ENCODE results near the gene FAM193B.

The FAM193B gene

DNA sequence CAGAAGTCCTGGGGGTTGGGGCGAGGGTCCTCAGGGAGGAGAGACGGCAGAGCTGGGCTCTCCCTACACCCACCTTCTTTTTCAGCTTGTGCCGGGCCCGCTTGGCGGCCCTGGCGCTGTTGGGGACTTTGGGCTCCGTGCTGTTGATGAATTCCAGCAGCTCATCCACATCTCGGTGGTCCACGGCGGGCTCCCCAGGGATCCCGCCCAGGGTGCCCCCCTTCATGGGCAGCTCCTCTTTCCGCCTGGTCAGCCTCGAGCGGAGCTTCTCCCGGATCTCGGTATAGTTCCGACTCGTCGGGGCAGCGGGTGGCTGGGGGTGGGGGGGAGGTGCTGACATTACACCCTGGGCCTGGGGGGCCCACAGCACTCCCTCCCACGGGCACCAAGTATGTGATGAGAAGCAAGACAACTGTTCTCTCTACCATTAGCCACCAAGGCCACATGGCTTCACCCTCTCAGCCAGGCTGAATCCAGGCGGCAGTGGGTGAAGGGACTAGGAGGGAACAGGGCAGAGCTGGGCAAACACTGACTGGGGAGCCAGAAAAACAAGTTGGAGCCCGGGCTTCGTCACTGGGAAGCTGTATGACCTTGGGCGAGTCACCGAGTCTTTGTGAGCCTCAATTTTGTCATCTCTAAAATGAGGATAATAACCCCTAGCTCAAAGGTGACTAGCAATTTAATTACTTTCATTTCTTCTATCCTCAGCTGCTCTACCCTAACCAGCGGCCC, 23.0 kb downstream of the FAM193B start:
- DNase-seq (ENCODE audit: extremely low spot score): no peak
- ChIA-PET POLR2A (interaction anchor here (1.4 to 1.9 kb wide), 2 partner anchors 15 to 68 kb away, joined by 4 to 6 read pairs; partner anchors contain the start of gene B4GALT7), CTCF (no interaction called here)
- TF ChIP-seq LEF1 (IDR thresholded peaks at IDR 0.05; ENCODE audit: borderline replicate concordance): no peak
- no peak for TF ChIP-seq FOXK2 (IDR thresholded peaks at IDR 0.05)
- TF ChIP-seq HDGF (IDR thresholded peaks at IDR 0.05; ENCODE audit: borderline replicate concordance): no peak
- no peak for TF ChIP-seq CTBP1 (IDR thresholded peaks at IDR 0.05; ENCODE audit: borderline replicate concordance)

DNA sequence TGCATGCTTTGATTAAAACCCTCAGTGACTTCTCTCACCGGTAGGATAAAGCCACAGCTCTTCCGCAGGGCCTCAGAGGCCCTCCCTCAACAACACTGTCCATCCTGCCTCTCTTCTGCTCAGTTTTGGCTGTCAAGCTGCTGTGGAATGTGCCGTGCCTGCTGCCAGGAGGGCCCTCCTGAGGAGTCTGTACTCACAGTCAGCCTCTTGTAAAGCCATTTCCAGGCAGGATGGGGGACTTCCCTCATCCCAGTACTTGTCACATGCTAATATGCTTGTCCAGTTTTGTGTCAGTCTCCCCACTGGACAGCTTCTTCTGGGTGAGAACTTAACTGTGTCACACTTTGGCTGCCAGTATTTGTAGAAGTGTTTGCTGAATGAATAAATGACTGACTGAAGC, 23.7 kb downstream of the FAM193B start:
- DNase-seq (ENCODE audit: extremely low spot score): no peak
- POLR2A ChIA-PET: interaction anchor here (1.4 to 1.9 kb wide), 2 partner anchors 15 to 69 kb away, joined by 4 to 6 read pairs; partner anchors contain the start of gene B4GALT7
- CTCF ChIA-PET: no interaction called here
- TF ChIP-seq L3MBTL2 (conservative IDR thresholded peaks at IDR 0.05) (no peak), BHLHE40 (IDR thresholded peaks at IDR 0.05; ENCODE audit: borderline replicate concordance) (no peak), CTBP1 (IDR thresholded peaks at IDR 0.05; ENCODE audit: borderline replicate concordance) (no peak), HDGF (IDR thresholded peaks at IDR 0.05; ENCODE audit: borderline replicate concordance) (no peak), SP1 (IDR thresholded peaks at IDR 0.05) (no peak), NFRKB (IDR thresholded peaks at IDR 0.05) (no peak), ARNT (IDR thresholded peaks at IDR 0.05) (no peak), LEF1 (IDR thresholded peaks at IDR 0.05; ENCODE audit: borderline replicate concordance) (no peak), ELF4 (IDR thresholded peaks at IDR 0.05) (no peak), ZNF384 (IDR thresholded peaks at IDR 0.05) (no peak), SUZ12 (IDR thresholded peaks at IDR 0.05) (no peak)

DNA sequence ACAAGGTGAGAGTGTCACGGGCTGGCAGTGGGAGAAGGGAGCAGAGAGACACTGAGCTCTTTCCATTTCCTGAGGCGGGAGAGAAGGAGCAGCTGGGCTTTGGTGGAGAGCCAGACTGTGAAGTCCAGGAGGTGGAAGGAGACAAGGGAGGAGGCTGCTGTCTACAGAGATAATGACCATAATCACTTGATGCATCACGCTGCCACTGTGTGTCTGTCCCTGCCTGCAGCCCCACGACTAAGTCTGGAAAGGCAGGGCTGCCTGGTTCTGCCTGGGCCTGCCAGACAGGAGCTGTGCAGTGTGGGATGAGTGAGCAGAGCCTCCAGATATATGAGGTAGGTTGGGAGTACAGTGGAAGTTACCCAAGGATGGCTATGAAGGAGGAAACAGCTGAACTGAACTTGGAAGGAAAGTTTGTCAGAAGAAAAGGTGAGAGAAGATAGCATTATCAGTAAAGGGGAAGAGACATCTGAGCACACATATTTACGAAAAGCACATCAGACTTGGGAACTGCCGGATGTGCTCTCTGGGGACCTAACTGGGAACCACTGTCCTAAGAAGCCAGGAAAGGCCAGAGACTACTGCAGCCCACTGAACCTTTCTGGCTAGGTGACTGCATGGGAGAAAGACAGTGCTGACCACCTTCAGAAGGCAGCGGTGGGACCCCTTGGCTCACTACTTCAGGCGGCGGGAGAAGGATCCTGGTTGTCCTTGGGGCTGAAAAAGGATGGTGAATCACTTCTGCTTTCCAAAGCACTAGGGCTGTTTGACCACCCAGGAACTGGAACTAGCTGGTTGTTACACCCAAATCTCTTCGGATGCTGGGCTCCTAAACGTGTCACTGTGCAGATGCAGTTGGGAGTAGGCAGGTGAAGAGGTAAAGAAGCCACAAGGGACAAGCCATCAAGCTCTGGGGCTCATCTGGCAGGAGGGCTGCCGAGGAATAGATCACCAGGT, 24.8 kb downstream of the FAM193B start:
- POLR2A ChIA-PET: interaction anchor here (1.4 to 1.9 kb wide), 2 partner anchors 17 to 70 kb away, joined by 4 to 6 read pairs; partner anchors contain the start of gene B4GALT7
- CTCF ChIA-PET: interaction anchor here (0.6 kb wide), 1 partner anchor 147 kb away, joined by 3 read pairs; no protein-coding TSS in a partner anchor
- DNase-seq (ENCODE audit: extremely low spot score): no peak
- TF ChIP-seq CTBP1 (IDR thresholded peaks at IDR 0.05; ENCODE audit: borderline replicate concordance): no peak
- TF ChIP-seq, protein P1, sequence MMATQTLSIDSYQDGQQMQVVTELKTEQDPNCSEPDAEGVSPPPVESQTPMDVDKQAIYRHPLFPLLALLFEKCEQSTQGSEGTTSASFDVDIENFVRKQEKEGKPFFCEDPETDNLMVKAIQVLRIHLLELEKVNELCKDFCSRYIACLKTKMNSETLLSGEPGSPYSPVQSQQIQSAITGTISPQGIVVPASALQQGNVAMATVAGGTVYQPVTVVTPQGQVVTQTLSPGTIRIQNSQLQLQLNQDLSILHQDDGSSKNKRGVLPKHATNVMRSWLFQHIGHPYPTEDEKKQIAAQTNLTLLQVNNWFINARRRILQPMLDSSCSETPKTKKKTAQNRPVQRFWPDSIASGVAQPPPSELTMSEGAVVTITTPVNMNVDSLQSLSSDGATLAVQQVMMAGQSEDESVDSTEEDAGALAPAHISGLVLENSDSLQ (IDR thresholded peaks at IDR 0.05): no peak

DNA sequence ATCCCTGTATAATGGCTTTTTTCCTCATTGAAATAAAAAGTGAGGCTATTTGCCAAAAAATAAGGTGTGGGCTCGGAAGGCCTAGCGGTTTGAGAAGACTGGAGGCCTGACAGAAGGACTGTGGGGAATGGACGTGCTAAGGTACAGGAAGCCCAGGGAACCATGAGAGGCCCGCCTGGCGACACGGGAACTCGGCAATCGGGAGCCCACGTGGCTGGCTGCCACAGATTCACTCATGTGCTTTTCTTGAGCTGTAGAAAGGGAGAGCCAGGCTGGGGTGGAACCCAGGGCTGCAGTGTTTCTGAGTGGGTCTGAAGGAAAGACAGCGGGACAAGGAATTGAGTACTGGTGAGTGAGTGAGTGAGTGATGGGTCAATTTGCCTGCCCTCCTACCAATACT, 25.7 kb downstream of the FAM193B start:
- no peak for TF ChIP-seq FOXM1 (IDR thresholded peaks at IDR 0.05; ENCODE audit: borderline replicate concordance)
- no peak for TF ChIP-seq ZNF384 (IDR thresholded peaks at IDR 0.05)
- no peak for DNase-seq (ENCODE audit: extremely low spot score)
- ChIA-PET POLR2A (no interaction called here), CTCF (no interaction called here)

DNA sequence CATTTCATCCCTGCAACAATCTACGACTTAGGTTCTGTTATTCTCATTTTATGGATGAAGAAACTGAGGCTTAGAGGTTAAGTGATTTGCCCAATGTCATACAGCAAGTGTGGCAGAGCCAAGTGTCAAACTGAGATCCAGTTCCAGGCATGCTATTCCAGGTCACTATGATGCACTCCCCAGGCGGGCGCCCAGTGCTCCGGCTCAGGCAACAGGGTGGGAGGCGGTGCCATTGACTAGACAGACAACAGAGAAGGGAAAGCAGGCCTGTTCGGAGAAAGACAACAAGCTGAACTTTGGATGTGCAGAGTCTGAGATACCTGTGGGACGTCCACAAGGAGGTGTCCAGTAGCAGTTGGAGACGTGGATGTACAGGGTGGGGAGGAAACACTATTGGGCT, 26.8 kb downstream of the FAM193B start:
- CTCF ChIA-PET: no interaction called here
- DNase-seq (ENCODE audit: extremely low spot score): no peak
- TF ChIP-seq, protein P1 (IDR thresholded peaks at IDR 0.05): no peak
- TF ChIP-seq SP1 (IDR thresholded peaks at IDR 0.05) (no peak), NFRKB (IDR thresholded peaks at IDR 0.05) (no peak), FOXK2 (IDR thresholded peaks at IDR 0.05) (no peak), ELF4 (IDR thresholded peaks at IDR 0.05) (no peak), HDGF (IDR thresholded peaks at IDR 0.05; ENCODE audit: borderline replicate concordance) (no peak), SUZ12 (IDR thresholded peaks at IDR 0.05) (no peak)
- POLR2A ChIA-PET: interaction anchor here (1.0 kb wide), 1 partner anchor 10 kb away, joined by 3 read pairs; the partner anchor contains the start of gene DDX41

DNA sequence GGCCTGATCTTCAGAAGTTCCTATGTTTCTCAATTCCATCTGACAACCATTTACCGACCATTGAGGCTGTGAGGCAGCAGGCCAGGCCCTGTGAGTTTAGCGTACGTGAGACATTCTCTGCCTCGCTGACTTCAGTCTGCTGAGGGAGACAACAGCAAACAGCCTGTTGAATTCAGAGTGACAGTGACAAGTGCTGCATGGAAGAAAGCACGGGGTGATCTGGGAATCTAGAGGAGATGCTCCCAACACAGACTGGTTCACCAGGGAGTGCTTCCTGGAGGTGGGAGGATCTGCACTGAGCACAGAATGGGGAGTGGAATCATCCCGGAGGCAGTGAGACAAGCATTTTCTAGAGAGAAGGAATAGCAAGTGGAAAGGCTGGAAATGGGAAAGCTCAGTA, 27.6 kb downstream of the FAM193B start:
- no peak for DNase-seq (ENCODE audit: extremely low spot score)
- POLR2A ChIA-PET: no interaction called here
- TF ChIP-seq SUZ12 (IDR thresholded peaks at IDR 0.05) (no peak), FOXK2 (IDR thresholded peaks at IDR 0.05) (no peak), NFRKB (IDR thresholded peaks at IDR 0.05) (no peak), TARDBP (IDR thresholded peaks at IDR 0.05) (no peak), SP1 (IDR thresholded peaks at IDR 0.05) (no peak), ZNF384 (IDR thresholded peaks at IDR 0.05) (no peak), L3MBTL2 (conservative IDR thresholded peaks at IDR 0.05) (no peak), FOXA1 (IDR thresholded peaks at IDR 0.05) (no peak), HDGF (IDR thresholded peaks at IDR 0.05; ENCODE audit: borderline replicate concordance) (no peak), BHLHE40 (IDR thresholded peaks at IDR 0.05; ENCODE audit: borderline replicate concordance) (no peak), FOXM1 (IDR thresholded peaks at IDR 0.05; ENCODE audit: borderline replicate concordance) (no peak), ARNT (IDR thresholded peaks at IDR 0.05) (no peak), LEF1 (IDR thresholded peaks at IDR 0.05; ENCODE audit: borderline replicate concordance) (no peak), ELF4 (IDR thresholded peaks at IDR 0.05) (no peak), CTBP1 (IDR thresholded peaks at IDR 0.05; ENCODE audit: borderline replicate concordance) (no peak)
- TF ChIP-seq, protein P1 (IDR thresholded peaks at IDR 0.05): no peak
- CTCF ChIA-PET: no interaction called here

Data from HEK293T (cell line).